K562 (cell line): ENCODE data around the gene AMBRA1. TPM values are rescaled to one million over a fixed set of nuclear protein-coding genes. Genes with fewer than 3 reads are reported as not detected.
A peak's percentile ranks its signal among the peaks of the same experiment; 100 is the strongest.

Source experiments
- AFF1 ChIP-seq, 2 experiments: fragments of 450-650 bp; IDR thresholded peaks; 2 replicates each; pipeline ENCODE4 v1.6.1; 2018; ENCODE audit warnings: mild to moderate bottlenecking in 2 of 2, low read depth in 1 of 2; ENCODE audit not compliant: partially characterized antibody in 2 of 2
- CBX2 ChIP-seq: fragments of 200-600 bp; sonication (generic); IDR thresholded peaks from one replicate; pipeline ENCODE4 v1.6.1; 2012; ENCODE audit warnings: mild to moderate bottlenecking, low read length, inconsistent platforms; ENCODE audit not compliant: insufficient read depth, poor library complexity, severe bottlenecking
- CTBP1 ChIP-seq: fragments of 450-650 bp; IDR thresholded peaks from 2 replicates; pipeline ENCODE4 v1.6.1; 2016; ENCODE audit warnings: borderline replicate concordance
- GABPB1 ChIP-seq: sonication (generic); formaldehyde crosslinking; IDR thresholded peaks from 2 replicates; pipeline ENCODE4 v1.8.0; 2022; ENCODE audit warnings: mild to moderate bottlenecking, missing genetic modification reagents
- HNRNPK ChIP-seq: fragments of 200-400 bp; formaldehyde crosslinking; IDR thresholded peaks from one replicate; pipeline ENCODE4 v1.6.1; 2018; ENCODE audit warnings: mild to moderate bottlenecking, low read depth, low read length; ENCODE audit not compliant: poor library complexity, severe bottlenecking
- NFE2 ChIP-seq: IDR thresholded peaks from 2 replicates; pipeline ENCODE4 v1.6.1; 2014; ENCODE audit warnings: antibody characterized with exemption, low read depth
- PBX2 ChIP-seq, 2 experiments: IDR thresholded peaks in 1 of 2; conservative IDR thresholded peaks in 1 of 2; 2 replicates each; pipeline ENCODE4 v1.6.1; 2016; ENCODE audit warnings: low read depth in 2 of 2, mild to moderate bottlenecking in 1 of 2, missing compliant biosample characterization in 1 of 2, missing genetic modification characterization in 1 of 2, moderate library complexity in 1 of 2
- PHF21A ChIP-seq: fragments of 450-650 bp; IDR thresholded peaks from 2 replicates; pipeline ENCODE4 v1.6.1; 2017; ENCODE audit warnings: low read depth, borderline replicate concordance
- TBL1XR1 ChIP-seq, 2 experiments: IDR thresholded peaks; 2 replicates each; pipeline ENCODE4 v1.6.1; 2012; ENCODE audit warnings: improper control_type of control experiment in 2 of 2, low read length in 2 of 2, mild to moderate bottlenecking in 1 of 2
- polyA plus RNA-seq, 8 experiments: library from polyadenylated mRNA; depleted of rRNA in 4 of 8; stranded (reverse) in 5 of 8; unstranded in 3 of 8; fragments of >200 nt; fragmentation: Nextera tagmentation in 2 of 8; fragmentation: Illumina TruSeq in 1 of 8; extraction: Ambion mirVana in 2 of 8; extraction: Trizol in 1 of 8; gene quantifications; 2 replicates each; pipeline versions ENCODE4 v1.2.1 to v1.2.3, GENCODE V29; 2011 to 2014; ENCODE audit warnings: inconsistent platforms in 1 of 8, missing spikeins in 1 of 8
- total RNA-seq, 7 experiments: library from RNA; depleted of rRNA in 6 of 7; stranded (reverse); fragments of >200 nt in 6 of 7; fragmentation: Illumina TruSeq in 2 of 7; extraction: Trizol in 2 of 7; gene quantifications; 2 replicates each; pipeline versions ENCODE4 v1.2.1 to v1.2.3, GENCODE V29; 2011 to 2021; ENCODE audit warnings: low replicate concordance in 1 of 7
- TF ChIP-seq, protein P1 (sequence below), 2 experiments: fragments of 450-650 bp; conservative IDR thresholded peaks; 2 replicates each; pipeline ENCODE4 v1.6.1; 2017; ENCODE audit warnings: mild to moderate bottlenecking in 2 of 2, moderate library complexity in 2 of 2

Gene AMBRA1
- total and polyA plus RNA-seq, 9 of the 15 experiments (the other 6 are each of a cell fraction or from before 2014, with no cell fraction given): 0.15 to 24.5 (median 13.0) TPM

DNA sequence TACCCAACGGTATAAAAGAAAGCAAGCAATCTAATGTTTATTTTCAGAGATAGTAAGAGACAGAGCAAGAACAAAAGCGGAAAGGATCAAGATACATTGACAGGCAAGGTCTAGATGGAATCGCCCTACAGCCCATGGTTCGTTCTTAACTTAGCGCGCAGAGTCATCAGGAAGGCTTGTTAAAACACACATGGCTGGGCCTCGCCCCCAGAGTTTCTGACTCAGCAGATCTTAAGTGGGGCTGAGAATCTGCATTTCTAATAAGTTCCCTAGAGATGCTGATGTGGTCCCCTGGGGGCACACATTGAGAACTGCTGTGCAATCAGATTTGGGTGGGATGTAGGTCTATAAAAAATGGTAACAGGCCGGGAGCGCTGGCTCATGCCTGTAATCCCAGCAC lies 166.5 kb downstream of the AMBRA1 start (continued):
- TF ChIP-seq AFF1 (IDR thresholded peaks at IDR 0.05; ENCODE audit: low read depth in 1 of 2, partially characterized antibody in 2 of 2) (no peak), CTBP1 (peak; percentile 50; the same call in 1 of the 2 replicates), NFE2 (peak; percentile 97), PHF21A (no peak), TBL1XR1 (IDR thresholded peaks at IDR 0.05; ENCODE audit: low read length in 2 of 2) (no peak), HNRNPK (no peak), PBX2 (CRISPR knock-in tag; IDR thresholded peaks at IDR 0.05; ENCODE audit: low read depth) (no peak), PBX2 (tag; conservative IDR thresholded peaks at IDR 0.05; ENCODE audit: low read depth) (no peak), GABPB1 (no peak), CBX2 (no peak)
- TF ChIP-seq, protein P1, sequence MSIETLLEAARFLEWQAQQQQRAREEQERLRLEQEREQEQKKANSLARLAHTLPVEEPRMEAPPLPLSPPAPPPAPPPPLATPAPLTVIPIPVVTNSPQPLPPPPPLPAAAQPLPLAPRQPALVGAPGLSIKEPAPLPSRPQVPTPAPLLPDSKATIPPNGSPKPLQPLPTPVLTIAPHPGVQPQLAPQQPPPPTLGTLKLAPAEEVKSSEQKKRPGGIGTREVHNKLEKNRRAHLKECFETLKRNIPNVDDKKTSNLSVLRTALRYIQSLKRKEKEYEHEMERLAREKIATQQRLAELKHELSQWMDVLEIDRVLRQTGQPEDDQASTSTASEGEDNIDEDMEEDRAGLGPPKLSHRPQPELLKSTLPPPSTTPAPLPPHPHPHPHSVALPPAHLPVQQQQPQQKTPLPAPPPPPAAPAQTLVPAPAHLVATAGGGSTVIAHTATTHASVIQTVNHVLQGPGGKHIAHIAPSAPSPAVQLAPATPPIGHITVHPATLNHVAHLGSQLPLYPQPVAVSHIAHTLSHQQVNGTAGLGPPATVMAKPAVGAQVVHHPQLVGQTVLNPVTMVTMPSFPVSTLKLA (conservative IDR thresholded peaks at IDR 0.05): peak; percentile 79 to 87
